GM23248 (cell line): ENCODE measurements around the gene ARHGAP24. TPM values are rescaled to one million over a fixed set of nuclear protein-coding genes. Genes with fewer than 3 reads are reported as not detected.

ENCODE experiments used
- DNase-seq: peaks from one replicate; pipeline ENCODE4 v3.0.0-alpha.2; 2015
- H2AFZ ChIP-seq: fragments of 200-600 bp; sonication (generic); 2 replicates; pipeline ENCODE4 v1.6.1; 2016; ENCODE audit warnings: antibody characterized with exemption
- H3F3A ChIP-seq: fragments of 200-600 bp; sonication (generic); 2 replicates; pipeline ENCODE4 v1.6.1; 2016; ENCODE audit warnings: mild to moderate bottlenecking, antibody characterized with exemption, mixed run types; ENCODE audit not compliant: insufficient read depth
- H3K27ac ChIP-seq: fragments of 200-600 bp; sonication (generic); 2 replicates; pipeline ENCODE4 v1.5.1; 2016; ENCODE audit warnings: mild to moderate bottlenecking
- H3K27me3 ChIP-seq: fragments of 200-600 bp; sonication (generic); replicated peaks from 2 replicates; pipeline ENCODE4 v1.6.1; 2016; ENCODE audit warnings: mild to moderate bottlenecking; ENCODE audit not compliant: insufficient read depth
- H3K36me3 ChIP-seq: fragments of 200-600 bp; sonication (generic); 2 replicates; pipeline ENCODE4 v1.6.1; 2016; ENCODE audit warnings: low read depth, mild to moderate bottlenecking
- H3K4me1 ChIP-seq: fragments of 200-600 bp; sonication (generic); 2 replicates; pipeline ENCODE4 v1.6.1; 2016; ENCODE audit warnings: mild to moderate bottlenecking; ENCODE audit not compliant: insufficient read depth
- H3K4me2 ChIP-seq: fragments of 200-600 bp; sonication (generic); one replicate; pipeline ENCODE4 v1.6.1; 2016; ENCODE audit warnings: mild to moderate bottlenecking; ENCODE audit not compliant: unreplicated experiment
- H3K4me3 ChIP-seq: fragments of 200-600 bp; sonication (generic); 2 replicates; pipeline ENCODE4 v1.5.1; 2016; ENCODE audit warnings: mild to moderate bottlenecking
- H3K79me2 ChIP-seq: fragments of 200-600 bp; sonication (generic); 2 replicates; pipeline ENCODE4 v1.6.1; 2016; ENCODE audit warnings: mild to moderate bottlenecking; ENCODE audit not compliant: insufficient read depth
- H3K9ac ChIP-seq: fragments of 200-600 bp; sonication (generic); 2 replicates; pipeline ENCODE4 v1.6.1; 2016; ENCODE audit warnings: mild to moderate bottlenecking
- H3K9me2 ChIP-seq: fragments of 200-600 bp; sonication (generic); 2 replicates; pipeline ENCODE4 v1.6.1; 2016; ENCODE audit warnings: mixed run types, mild to moderate bottlenecking, moderate library complexity; ENCODE audit not compliant: insufficient read depth
- H3K9me3 ChIP-seq: fragments of 200-600 bp; sonication (generic); one replicate; pipeline ENCODE4 v1.6.1; 2017; ENCODE audit warnings: low read depth
- H4K20me1 ChIP-seq: fragments of 200-600 bp; sonication (generic); 2 replicates; pipeline ENCODE4 v1.6.0; 2016; ENCODE audit not compliant: insufficient read depth
- EZH2 ChIP-seq: fragments of 200-600 bp; sonication (generic); IDR thresholded peaks from 2 replicates; pipeline ENCODE4 v1.6.1; 2018; ENCODE audit warnings: antibody characterized with exemption, mild to moderate bottlenecking; ENCODE audit not compliant: insufficient read depth, poor library complexity, severe bottlenecking
- EZH2phosphoT487 ChIP-seq: fragments of 200-600 bp; sonication (generic); IDR thresholded peaks from 2 replicates; pipeline ENCODE4 v1.6.1; 2018; ENCODE audit warnings: antibody characterized with exemption, moderate library complexity, mild to moderate bottlenecking, low read depth; ENCODE audit not compliant: insufficient read depth
- WGBS, 2 experiments: methylation state at CpG; one replicate each; pipeline ENCODE4 v1.1.6; 2015 to 2017; ENCODE audit warnings: low lambda C conversion rate in 2 of 2, low coverage in 1 of 2; ENCODE audit errors: missing lambda C conversion rate in 2 of 2; 5-methylcytosine and 5-hydroxymethylcytosine counted together
- in situ Hi-C: fragments of 300-500 bp; cut with MboI; formaldehyde crosslinking; loops from 2 replicates; pipeline ENCODE4 v1.15.0; 2020
- microRNA counts: library from miRNA; unstranded; fragments of <30 nt; microRNA quantifications from one replicate; lab custom pipeline; 2016
- microRNA-seq: library from miRNA; unstranded; fragments of <30 nt; microRNA quantifications from one replicate; pipeline ENCODE4, GENCODE V29; 2016; ENCODE audit warnings: borderline number of aligned reads
- polyA plus RNA-seq: library from polyadenylated mRNA; unstranded; fragments of >200 nt; fragmentation: Nextera tagmentation; extraction: Ambion mirVana; gene quantifications from 2 replicates; pipeline ENCODE4 v1.2.1, GENCODE V29; 2016
- small RNA-seq: library from RNA; depleted of rRNA; stranded (forward); fragments of <200 nt; gene quantifications from one replicate; pipeline ENCODE3, GENCODE V24; 2014; ENCODE audit warnings: low read depth, low replicate concordance
- total RNA-seq: library from RNA; depleted of rRNA; stranded (reverse); fragments of >200 nt; shearing (Covaris generic); gene quantifications from 2 replicates; pipeline ENCODE4 v1.2.3, GENCODE V29; 2014

ARHGAP24 gene
- total and polyA plus RNA-seq, 2 experiments from 2014 or later, result 24.1 to 31.6 TPM

DNA sequence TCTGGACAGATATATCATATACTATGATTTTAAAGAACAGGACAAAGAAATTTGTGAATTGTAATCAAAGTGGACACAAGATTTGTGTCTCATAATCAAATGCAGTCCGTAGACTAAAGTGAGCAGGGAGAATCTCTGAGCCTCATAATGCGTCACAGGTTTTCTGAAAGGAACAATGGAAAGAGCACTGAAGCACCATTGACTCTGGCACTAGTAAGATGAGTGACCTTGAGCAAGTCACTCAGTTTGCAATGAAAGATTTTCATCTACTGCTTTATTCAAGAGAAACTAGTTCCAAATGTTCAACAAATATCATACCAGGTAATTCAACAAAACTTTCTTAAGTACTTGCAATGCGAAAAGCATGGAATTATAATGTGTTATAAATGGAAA lies 569.6 kb downstream of the ARHGAP24 start:
- 61% methylated on average over 3 of the region's 3 CpGs for WGBS, 2 experiments
- DNase-seq, result no peak
- Histone ChIP-seq H2AFZ (peak overlapping the region; percentile 79; the same call in 1 of the 2 replicates), H3K36me3 (no peaks in the 10 kb centered on the region), H3F3A (peaks cover 6% of the 10 kb centered on the region), H3K9me3 (no peaks in the 10 kb centered on the region), H3K4me1 (peaks cover 20% of the 10 kb centered on the region), H4K20me1 (no peaks in the 10 kb centered on the region), H3K4me2 (no peak overlapping the region), H3K9ac (no peak overlapping the region), H3K27ac (no peak overlapping the region), H3K27me3 (no peaks in the 10 kb centered on the region), H3K9me2 (no peaks in the 10 kb centered on the region), H3K79me2 (no peaks in the 10 kb centered on the region), H3K4me3 (no peak overlapping the region)
- in situ Hi-C loops, result loop anchor here (10.0 kb wide), 1 partner anchor 280 kb away; no protein-coding TSS in a partner anchor
- no peak for TF ChIP-seq EZH2phosphoT487

DNA sequence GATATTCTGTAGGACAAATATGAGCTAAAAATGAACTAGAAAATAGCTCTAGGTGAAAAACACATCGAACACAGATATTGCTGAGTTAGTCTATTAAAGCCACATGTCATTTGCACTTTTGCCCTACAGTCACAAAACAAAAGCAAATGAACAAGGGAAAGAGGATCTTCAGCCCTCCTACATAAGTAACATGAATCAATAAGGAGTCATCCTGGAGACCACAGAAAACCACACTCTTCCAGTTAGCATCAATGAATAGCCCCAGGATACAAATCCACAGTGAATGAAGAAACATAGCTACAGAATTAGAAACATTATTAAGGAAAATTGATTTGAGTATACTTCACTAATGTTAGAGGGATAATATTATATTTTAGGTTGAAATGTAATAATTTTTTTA lies 573.5 kb downstream of the ARHGAP24 start:
- Histone ChIP-seq H4K20me1 (no peaks in the 10 kb centered on the region), H3K27me3 (no peaks in the 10 kb centered on the region), H3F3A (peaks cover 6% of the 10 kb centered on the region), H3K9me3 (no peaks in the 10 kb centered on the region), H3K4me2 (peak overlapping the region; percentile 66), H3K9me2 (no peaks in the 10 kb centered on the region), H2AFZ (no peak overlapping the region), H3K4me1 (peaks cover 29% of the 10 kb centered on the region), H3K9ac (no peak overlapping the region), H3K27ac (peak overlapping the region; percentile 9; the same call in 1 of the 2 replicates), H3K79me2 (no peaks in the 10 kb centered on the region), H3K4me3 (0 out of 2 replicates have a peak overlapping the region, but pooled peaks have one; percentile 18), H3K36me3 (no peaks in the 10 kb centered on the region)
- TF ChIP-seq EZH2, result no peak
- no peak for TF ChIP-seq EZH2phosphoT487
- DNase-seq, result peak; percentile 88
- in situ Hi-C loops, result loop anchor here (10.0 kb wide), 1 partner anchor 284 kb away; no protein-coding TSS in a partner anchor
- WGBS, 2 experiments, result 0% methylated on average over 1 of the region's 1 CpG

DNA sequence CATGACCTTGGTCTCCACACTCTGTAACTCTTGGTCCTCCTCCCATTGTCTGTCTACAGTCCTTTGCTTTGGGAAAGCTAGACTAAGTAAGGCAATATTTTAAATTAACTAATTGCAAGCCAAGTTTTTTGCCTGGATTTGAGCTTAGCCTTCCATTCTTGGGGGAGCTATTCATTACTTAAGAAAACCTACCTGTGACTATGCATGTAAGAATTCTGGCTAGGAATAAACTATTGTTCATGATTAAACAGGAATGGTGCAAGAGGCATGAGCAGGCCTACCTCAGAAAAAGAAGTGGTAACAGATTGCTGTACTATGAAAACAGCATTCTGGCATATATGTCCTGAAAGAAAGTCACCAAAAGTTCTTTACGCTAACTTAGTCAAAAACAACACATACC lies 575.5 kb downstream of the ARHGAP24 start:
- no peak overlapping the region for H2AFZ ChIP-seq
- WGBS, 2 experiments, result 93 to 95% methylated on average over 1 of the region's 1 CpG
- H3K4me3 ChIP-seq, result no peak overlapping the region
- H4K20me1 ChIP-seq, result no peaks in the 10 kb centered on the region
- no peak for TF ChIP-seq EZH2
- no peak for TF ChIP-seq EZH2phosphoT487
- peak; percentile 53 for DNase-seq
- no peak overlapping the region for H3K9ac ChIP-seq
- H3K4me1 ChIP-seq, result peaks cover 22% of the 10 kb centered on the region
- H3K27me3 ChIP-seq, result no peaks in the 10 kb centered on the region
- H3F3A ChIP-seq, result peaks cover 6% of the 10 kb centered on the region
- H3K79me2 ChIP-seq, result no peaks in the 10 kb centered on the region
- H3K27ac ChIP-seq, result no peak overlapping the region
- no peaks in the 10 kb centered on the region for H3K9me3 ChIP-seq
- H3K4me2 ChIP-seq, result no peak overlapping the region
- no peaks in the 10 kb centered on the region for H3K36me3 ChIP-seq
- H3K9me2 ChIP-seq, result no peaks in the 10 kb centered on the region
- in situ Hi-C loops, result no loop called here

MicroRNAs within 50 kb of the gene (microRNA counts, 767-probe panel; counts per million panel counts)
- 447 counts per million, percentile 86 among the panel's probes with 10 or more counts for microRNA hsa-miR-4451 (lab: Ali Mortazavi, UCI)

Small RNA genes lying within 50 kb of the gene (microRNA-seq; reads per million reads assigned to microRNA genes)
- gene MIR4451, result not detected

Small RNA genes lying within 50 kb of the gene (small RNA-seq; reads per million reads assigned to genes)
- not detected for gene MIR4451
